K562 (cell line): Measurements from ENCODE around the gene JPH3. TPM values are rescaled to one million over a fixed set of nuclear protein-coding genes. Genes with fewer than 3 reads are reported as not detected.
A peak's percentile ranks its signal among the peaks of the same experiment; 100 is the strongest.

ENCODE experiments used
- ATF1 ChIP-seq, 2 experiments: fragments of 450-650 bp in 1 of 2; IDR thresholded peaks; 2 replicates each; pipeline ENCODE4 v1.6.1; 2016; ENCODE audit warnings: missing compliant biosample characterization in 1 of 2, missing genetic modification characterization in 1 of 2
- CC2D1A ChIP-seq: fragments of 450-650 bp; IDR thresholded peaks from 2 replicates; pipeline ENCODE4 v1.6.1; 2017; ENCODE audit warnings: mild to moderate bottlenecking
- CEBPB ChIP-seq: fragments of 450-650 bp; IDR thresholded peaks from 2 replicates; pipeline ENCODE4 v1.6.1; 2016; ENCODE audit warnings: missing genetic modification characterization, missing compliant biosample characterization
- CEBPG ChIP-seq, 3 experiments: fragments of 200-800 bp in 1 of 3; sonication (Bioruptor generic) in 1 of 3; sonication (generic) in 1 of 3; formaldehyde crosslinking in 1 of 3; IDR thresholded peaks in 2 of 3; conservative IDR thresholded peaks in 1 of 3; 2 replicates each; pipeline versions ENCODE4 v1.6.1 to v1.8.0; 2016 to 2022; ENCODE audit warnings: missing compliant biosample characterization in 2 of 3, missing genetic modification characterization in 2 of 3, mild to moderate bottlenecking in 1 of 3, missing genetic modification reagents in 1 of 3
- DLX4 ChIP-seq: fragments of 250-450 bp; sonication (Bioruptor Pico); IDR thresholded peaks from 2 replicates; pipeline ENCODE4 v1.6.1; 2021; ENCODE audit warnings: mild to moderate bottlenecking
- MAZ ChIP-seq, 2 experiments: fragments of 450-650 bp in 1 of 2; sonication (generic) in 1 of 2; formaldehyde crosslinking; IDR thresholded peaks in 1 of 2; conservative IDR thresholded peaks in 1 of 2; 2 replicates each; pipeline versions ENCODE4 v1.4.0 to v1.5.0; 2020; ENCODE audit warnings: mild to moderate bottlenecking in 1 of 2, missing genetic modification reagents in 1 of 2
- NELFE ChIP-seq: IDR thresholded peaks from 2 replicates; pipeline ENCODE4 v1.6.1; 2011; ENCODE audit warnings: mild to moderate bottlenecking; ENCODE audit not compliant: insufficient read depth, insufficient read length
- NR0B1 ChIP-seq: fragments of 450-650 bp; IDR thresholded peaks from one replicate; pipeline ENCODE4 v1.6.1; 2018; ENCODE audit warnings: mild to moderate bottlenecking, moderate library complexity; ENCODE audit not compliant: partially characterized antibody
- REST ChIP-seq, 2 experiments: fragments of 450-650 bp; formaldehyde crosslinking in 1 of 2; IDR thresholded peaks; 2 replicates each; pipeline versions ENCODE4 v1.4.0 to v1.6.1; 2014 to 2020; ENCODE audit warnings: mild to moderate bottlenecking in 2 of 2, borderline replicate concordance in 1 of 2, low read depth in 1 of 2
- STAG1 ChIP-seq: sonication (generic); formaldehyde crosslinking; IDR thresholded peaks from 2 replicates; pipeline ENCODE4 v1.5.0; 2020; ENCODE audit warnings: missing genetic modification reagents, borderline replicate concordance
- YY1 ChIP-seq, 3 experiments: IDR thresholded peaks; 2 replicates each; pipeline ENCODE4 v1.6.1; 2011; ENCODE audit warnings: low read length in 2 of 3, mild to moderate bottlenecking in 2 of 3, moderate library complexity in 2 of 3, borderline replicate concordance in 1 of 3, control low read depth in 1 of 3, low read depth in 1 of 3; ENCODE audit not compliant: insufficient read depth in 3 of 3, insufficient replicate concordance in 2 of 3, control insufficient read depth in 1 of 3, insufficient read length in 1 of 3; ENCODE audit errors: extremely low read depth in 1 of 3
- ZNF79 ChIP-seq: fragments of 250-450 bp; sonication (Bioruptor Pico); IDR thresholded peaks from 2 replicates; pipeline ENCODE4 v1.4.0; 2020; ENCODE audit warnings: low read depth, mild to moderate bottlenecking, moderate library complexity
- polyA plus RNA-seq, 8 experiments: library from polyadenylated mRNA; depleted of rRNA in 4 of 8; stranded (reverse) in 5 of 8; unstranded in 3 of 8; fragments of >200 nt; fragmentation: Nextera tagmentation in 2 of 8; fragmentation: Illumina TruSeq in 1 of 8; extraction: Ambion mirVana in 2 of 8; extraction: Trizol in 1 of 8; gene quantifications; 2 replicates each; pipeline versions ENCODE4 v1.2.1 to v1.2.3, GENCODE V29; 2011 to 2014; ENCODE audit warnings: inconsistent platforms in 1 of 8, missing spikeins in 1 of 8
- total RNA-seq, 7 experiments: library from RNA; depleted of rRNA in 6 of 7; stranded (reverse); fragments of >200 nt in 6 of 7; fragmentation: Illumina TruSeq in 2 of 7; extraction: Trizol in 2 of 7; gene quantifications; 2 replicates each; pipeline versions ENCODE4 v1.2.1 to v1.2.3, GENCODE V29; 2011 to 2021; ENCODE audit warnings: low replicate concordance in 1 of 7
- TF ChIP-seq, protein P1 (sequence below): fragments of 200-800 bp; sonication (Bioruptor generic); IDR thresholded peaks from 2 replicates; pipeline ENCODE4 v1.6.1; 2017; ENCODE audit warnings: missing genetic modification characterization, missing compliant biosample characterization

Gene JPH3
- total and polyA plus RNA-seq, 9 of the 15 experiments (the other 6 are each of a cell fraction or from before 2014, with no cell fraction given): 0.01 TPM; not detected in 8

GRCh38 chr16:87636050-87636684, 33.9 kb downstream of the JPH3 start (continued):
- TF ChIP-seq DLX4 (CRISPR knock-in tag) (no peak), CEBPB (tag) (peak; percentile 88), CC2D1A (no peak), NELFE (no peak), REST (IDR thresholded peaks at IDR 0.05; ENCODE audit: borderline replicate concordance) (peak; percentile 79), REST (CRISPR knock-in tag; IDR thresholded peaks at IDR 0.05; ENCODE audit: low read depth) (0 out of 2 replicates have a peak, but pooled peaks have one; percentile 19), YY1 (IDR thresholded peaks at IDR 0.05; ENCODE audit: borderline replicate concordance in 1 of 3, control insufficient read depth in 1 of 3, extremely low read depth in 1 of 3, insufficient read depth in 3 of 3, insufficient read length in 1 of 3, insufficient replicate concordance in 2 of 3, low read depth in 1 of 3, low read length in 2 of 3) (no peak), MAZ (CRISPR knock-in tag; conservative IDR thresholded peaks at IDR 0.05 in 1 of 2, IDR thresholded peaks at IDR 0.05 in 1 of 2) (peak; percentile 54 to 66; a peak in 3 of 4 replicates), ZNF79 (CRISPR knock-in tag) (0 out of 2 replicates have a peak, but pooled peaks have one; percentile 14), CEBPG (CRISPR knock-in tag; IDR thresholded peaks at IDR 0.05) (peak; percentile 76), CEBPG (tag; conservative IDR thresholded peaks at IDR 0.05 in 1 of 2, IDR thresholded peaks at IDR 0.05 in 1 of 2) (peak; percentile 64 to 72), NR0B1 (no peak), ATF1 (CRISPR knock-in tag; IDR thresholded peaks at IDR 0.05) (no peak), ATF1 (tag; IDR thresholded peaks at IDR 0.05) (peak; percentile 49; the same call in 1 of the 2 replicates), STAG1 (CRISPR knock-in tag) (peak; percentile 94; the same call in 1 of the 2 replicates)
- TF ChIP-seq, protein P1, sequence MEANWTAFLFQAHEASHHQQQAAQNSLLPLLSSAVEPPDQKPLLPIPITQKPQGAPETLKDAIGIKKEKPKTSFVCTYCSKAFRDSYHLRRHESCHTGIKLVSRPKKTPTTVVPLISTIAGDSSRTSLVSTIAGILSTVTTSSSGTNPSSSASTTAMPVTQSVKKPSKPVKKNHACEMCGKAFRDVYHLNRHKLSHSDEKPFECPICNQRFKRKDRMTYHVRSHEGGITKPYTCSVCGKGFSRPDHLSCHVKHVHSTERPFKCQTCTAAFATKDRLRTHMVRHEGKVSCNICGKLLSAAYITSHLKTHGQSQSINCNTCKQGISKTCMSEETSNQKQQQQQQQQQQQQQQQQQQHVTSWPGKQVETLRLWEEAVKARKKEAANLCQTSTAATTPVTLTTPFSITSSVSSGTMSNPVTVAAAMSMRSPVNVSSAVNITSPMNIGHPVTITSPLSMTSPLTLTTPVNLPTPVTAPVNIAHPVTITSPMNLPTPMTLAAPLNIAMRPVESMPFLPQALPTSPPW: peak; percentile 47
